Hypothalamus (tissue), 51 donors: ENCODE results near the gene TMEM125.

Experiments
- DNase-seq, 51 donors: peaks; one replicate each; lab custom pipeline; 2025; lab: John Stamatoyannopoulos, UW

TMEM125 gene

DNA sequence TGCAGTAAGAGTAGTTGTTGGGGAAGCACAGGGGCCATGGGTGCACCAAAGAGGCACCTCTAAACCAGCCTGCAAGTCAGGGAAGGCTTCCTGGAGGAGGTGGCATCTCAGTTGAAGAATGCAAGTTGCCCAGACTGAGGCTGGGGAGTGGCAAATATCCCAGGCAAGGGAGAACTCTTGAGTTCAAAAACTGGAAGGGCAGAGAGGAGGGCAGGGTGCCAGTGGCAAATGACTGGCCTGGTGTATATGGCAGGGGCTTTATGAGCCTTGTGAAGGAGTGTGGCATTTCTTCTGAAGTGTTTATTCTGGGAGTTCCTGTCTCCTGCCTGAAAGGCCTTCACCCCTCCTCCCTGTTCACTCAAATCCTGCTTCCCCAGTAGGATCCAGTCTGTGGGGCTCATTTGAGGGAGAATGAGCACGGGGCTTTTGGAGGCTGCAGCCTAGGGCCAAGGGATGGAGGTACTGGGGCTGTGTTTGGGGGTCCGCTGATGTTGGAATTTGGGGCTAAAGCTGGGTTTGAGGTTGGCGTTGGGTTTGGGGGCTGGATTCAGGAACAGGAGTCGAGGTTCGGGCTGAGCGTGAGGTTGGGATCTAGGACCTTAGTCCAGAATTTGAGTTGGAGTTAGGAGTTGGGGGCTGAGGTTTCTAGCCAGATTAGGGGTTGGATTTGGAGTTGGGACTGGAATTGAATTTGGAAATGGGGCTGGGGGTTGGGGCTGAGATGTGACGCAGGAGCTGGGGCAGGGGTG lies at the start of gene TMEM125:
Gene TMEM125 (plus strand): TSS at position 357 of the 749 bp plus-strand sequence. CDS start 2,740 bp downstream, outside the sequence.
- DNase-seq: no peak

DNA sequence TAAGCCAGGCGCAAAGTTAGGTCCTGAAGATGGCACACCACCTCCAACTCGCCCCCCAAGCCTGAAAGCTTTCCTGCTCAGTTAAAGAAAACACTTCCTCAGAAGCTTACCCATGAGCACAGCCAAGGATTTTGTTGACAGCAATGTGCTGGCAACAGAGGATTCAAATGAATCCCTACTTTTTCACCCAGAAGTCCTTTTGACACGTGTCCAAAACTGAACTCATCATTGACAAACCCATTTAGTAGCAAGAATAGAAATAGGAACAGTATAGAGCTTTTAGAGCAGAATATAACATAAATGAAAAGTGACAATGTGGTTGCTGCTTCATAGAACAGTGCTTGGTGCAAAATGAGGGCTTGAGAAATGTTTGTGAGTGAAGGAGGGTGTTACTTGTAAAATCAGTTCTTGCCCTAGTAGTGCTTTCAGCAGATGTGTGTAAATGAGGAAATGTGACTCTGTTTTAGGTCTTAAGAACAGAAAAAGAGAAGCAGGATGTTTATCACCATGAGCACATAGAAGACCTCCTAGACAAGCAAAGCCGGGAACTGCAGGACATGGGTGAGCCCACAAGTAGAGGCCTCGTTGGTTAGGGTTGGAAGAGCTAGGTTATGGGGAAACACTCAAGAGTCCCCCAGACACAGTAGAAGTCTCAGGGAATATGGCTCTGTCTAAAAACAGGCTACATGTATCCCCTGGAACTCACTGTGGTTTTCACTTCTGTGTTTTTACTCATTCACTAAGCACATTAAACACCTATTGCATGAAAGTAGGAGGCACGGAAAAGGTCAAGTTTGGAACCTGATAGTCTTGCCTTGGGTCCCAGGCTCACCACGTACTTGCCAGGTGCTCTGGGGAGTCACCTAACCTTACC lies 48.6 kb upstream of the TMEM125 start:
- no peak for DNase-seq

DNA sequence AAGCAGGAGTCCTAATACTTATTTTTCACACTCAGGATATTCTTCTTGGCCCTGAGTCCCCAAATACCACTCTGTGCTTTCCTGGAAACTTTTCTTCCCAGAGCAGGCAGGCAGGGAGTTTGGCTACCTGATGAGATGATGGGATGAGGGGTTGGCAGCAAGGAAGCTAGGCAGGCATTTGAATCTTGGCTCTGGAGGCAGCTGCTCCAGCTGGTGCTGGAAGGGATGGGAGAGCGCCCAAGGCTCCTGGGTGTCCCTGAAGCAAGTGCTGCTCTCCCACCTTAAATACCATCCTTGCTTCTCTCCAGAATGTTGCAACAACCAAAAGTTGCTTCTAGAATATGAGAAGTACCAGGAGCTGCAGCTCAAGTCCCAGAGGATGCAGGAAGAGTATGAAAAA lies 48.0 kb upstream of the TMEM125 start:
- DNase-seq: no peak

DNA sequence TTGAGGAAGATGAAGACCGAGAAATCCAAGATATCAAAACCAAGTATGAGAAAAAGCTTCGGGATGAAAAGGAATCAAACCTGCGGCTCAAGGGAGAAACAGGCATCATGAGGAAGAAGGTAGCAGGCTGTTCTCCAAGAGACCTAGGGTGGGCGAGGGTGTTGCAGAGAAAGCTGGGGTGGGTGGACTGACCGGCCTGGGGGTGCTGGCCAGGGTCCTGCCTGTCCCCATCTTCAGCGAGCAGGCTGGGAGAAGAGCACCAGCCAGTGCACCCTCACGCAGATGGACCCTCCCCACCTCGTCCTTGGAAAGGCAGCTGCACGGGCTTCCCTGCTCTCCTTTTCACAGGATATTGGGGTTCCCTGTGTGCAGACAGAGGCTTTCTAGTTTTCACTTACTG lies 46.9 kb upstream of the TMEM125 start:
- no peak for DNase-seq

DNA sequence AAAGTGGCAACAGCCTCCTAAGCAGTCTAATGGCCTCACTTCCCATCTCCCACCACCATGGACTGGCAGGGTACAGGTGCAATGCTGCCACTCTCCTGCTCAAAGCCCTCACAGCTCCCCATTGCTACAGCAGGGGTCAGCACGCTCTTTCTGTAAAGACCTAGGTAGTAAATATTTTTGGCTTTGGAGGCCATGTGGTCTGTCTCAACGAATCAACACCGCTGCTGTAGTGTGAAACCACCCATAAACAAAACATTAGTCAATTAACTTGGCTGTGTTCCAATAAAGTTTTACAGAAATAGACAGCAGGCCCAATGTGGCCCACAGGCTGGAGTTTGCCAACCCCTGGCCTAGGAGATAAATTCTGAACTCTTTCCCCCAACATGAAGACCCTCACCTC lies 44.6 kb upstream of the TMEM125 start:
- DNase-seq: no peak

DNA sequence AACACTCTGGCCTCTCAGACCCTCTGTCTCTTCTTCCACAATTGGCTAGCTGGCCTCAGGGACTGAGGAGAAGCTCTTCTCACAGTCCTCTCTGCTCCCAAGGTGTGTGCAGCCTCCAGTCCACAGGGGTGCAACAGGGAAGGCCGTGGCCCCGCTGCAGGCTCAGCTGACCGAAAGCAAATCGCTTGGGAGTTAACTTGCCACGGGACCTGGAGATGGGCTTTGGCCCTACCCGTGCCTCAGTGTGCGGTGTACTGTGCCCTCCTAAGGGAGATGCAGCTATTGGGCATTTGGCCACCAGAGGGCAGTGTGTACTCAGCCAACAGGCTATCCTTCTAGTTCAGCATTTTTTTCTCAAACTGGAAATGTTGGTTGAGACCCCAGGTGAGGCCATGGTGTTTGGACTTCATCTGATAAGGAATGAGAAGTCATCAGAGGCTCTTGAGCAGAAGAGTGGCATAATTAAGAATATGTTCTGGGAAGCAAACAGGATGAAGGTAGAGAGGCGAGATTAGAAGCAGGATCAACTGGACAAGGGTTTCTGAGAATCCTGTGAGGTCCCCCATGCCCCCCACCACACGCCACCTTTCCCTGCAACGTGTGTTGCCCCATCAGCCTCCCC lies 42.5 kb upstream of the TMEM125 start:
- peak in 49 of 51 donors; percentile 9 to 86 (median 64) for DNase-seq

DNA sequence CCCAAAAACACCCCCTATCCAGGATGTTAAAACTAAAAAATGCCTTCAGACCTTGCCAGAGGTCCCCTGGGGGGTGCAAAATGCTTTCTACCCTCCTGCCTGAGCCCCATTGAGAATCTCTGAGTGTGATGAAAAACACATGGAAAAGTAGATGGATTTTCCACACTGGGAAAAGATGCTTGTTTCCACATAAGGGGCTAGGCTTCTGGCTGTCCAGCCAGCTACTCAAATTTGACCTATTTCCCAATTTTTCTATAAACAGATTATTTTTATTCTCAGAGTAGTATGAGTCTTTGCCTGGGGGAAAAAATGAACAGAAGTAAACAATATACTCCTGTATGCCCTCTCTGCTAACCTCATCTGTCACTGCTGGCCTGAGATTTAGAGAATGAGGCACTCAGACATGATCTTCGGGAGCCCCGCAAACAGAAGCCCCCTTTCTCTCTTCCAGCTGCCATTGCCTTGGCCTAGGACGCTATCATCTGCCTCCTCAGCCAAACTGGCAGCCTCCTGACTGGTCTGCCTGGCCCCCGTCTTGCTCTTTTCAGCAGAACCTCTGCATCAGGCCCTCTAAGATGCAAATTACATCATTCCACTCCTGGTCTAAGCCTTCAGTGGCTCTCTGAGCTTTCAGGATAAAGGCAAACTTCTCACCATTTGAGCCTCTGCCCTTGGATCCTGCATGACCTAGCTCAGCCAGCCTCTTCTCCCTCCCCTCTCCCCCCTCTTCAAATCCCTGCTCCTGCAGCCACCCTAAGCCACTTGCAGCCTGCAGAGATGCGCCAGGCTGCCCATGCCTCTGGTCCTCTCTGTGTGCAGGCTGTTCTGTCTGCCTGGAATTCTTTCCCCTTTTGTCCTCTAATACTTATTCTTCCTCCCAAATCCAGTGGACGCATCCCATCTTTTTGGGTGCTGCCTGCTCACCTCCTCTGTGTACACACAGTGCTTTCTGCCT lies 39.7 kb upstream of the TMEM125 start:
- no peak for DNase-seq

DNA sequence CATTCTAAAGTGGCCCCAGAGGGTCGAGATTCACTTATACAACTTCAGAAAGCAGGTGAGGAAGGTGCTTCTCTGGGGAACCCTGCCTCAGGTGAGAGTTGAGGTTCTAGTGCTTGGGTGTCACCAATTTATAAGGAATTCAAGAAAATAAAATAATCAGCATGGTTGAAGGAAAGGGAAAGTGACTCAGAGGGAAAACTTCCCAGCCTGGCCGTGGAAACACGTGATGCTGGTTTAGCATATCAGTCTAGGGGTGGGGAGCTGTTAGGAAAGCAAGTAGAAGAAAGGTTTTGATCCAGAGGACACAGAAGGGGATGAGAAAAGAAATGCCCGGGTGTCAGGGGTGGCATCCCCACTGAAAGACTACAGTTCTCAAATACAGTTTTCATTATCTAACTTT lies 37.7 kb upstream of the TMEM125 start:
- DNase-seq: no peak

DNA sequence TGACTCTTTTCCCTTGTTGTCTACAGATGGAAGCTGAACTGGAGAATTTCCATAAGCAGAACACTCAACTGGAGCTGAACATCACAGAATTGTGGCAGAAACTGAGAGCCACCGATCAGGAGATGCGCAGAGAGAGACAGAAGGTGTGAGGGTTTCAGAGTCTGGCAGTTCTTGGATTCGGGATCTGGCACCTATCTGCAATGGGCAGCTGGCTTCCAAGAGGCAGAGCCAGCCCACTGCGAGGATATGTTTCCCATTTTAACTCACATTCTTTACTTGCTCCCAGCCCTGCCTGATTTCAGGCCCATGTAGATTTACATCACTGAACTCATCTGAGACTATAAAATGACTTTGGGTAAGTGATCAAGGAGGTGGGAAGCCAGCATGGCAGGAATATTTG lies 37.3 kb upstream of the TMEM125 start:
- peak in 1 of 51 donors; percentile 8 for DNase-seq

DNA sequence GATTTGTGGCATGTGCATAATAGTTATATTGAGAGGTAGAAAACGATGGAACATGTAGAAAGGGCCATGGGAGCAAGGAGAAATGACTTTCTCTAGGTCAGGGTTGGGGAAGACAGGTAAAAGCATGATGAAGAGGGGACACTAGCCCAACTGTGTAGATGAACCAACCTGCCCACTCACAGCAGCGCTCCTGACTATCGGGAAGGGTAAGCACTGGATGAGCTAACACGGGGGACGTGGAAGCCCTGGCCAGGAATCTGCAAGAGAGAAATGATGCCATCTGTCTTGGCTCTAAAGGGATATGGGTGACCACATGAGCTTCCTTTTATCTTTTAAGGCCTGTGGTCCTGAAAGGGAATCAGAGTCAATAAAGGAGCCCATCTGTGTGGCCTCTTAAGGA lies 36.2 kb upstream of the TMEM125 start:
- no peak for DNase-seq

DNA sequence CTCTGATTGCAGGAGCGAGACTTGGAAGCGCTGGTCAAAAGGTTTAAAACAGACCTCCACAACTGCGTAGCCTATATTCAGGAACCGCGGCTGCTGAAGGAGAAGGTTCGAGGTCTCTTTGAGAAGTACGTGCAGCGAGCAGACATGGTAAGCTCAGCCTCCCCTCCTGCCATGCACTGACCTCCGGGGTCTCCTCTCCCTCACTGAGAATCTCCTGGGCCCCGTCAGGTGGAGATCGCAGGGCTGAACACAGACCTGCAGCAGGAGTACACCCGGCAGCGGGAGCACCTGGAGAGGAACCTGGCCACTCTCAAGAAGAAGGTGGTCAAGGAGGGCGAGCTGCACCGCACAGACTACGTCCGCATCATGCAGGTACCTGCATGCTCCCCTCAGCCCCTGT lies 35.5 kb upstream of the TMEM125 start:
- no peak for DNase-seq

DNA sequence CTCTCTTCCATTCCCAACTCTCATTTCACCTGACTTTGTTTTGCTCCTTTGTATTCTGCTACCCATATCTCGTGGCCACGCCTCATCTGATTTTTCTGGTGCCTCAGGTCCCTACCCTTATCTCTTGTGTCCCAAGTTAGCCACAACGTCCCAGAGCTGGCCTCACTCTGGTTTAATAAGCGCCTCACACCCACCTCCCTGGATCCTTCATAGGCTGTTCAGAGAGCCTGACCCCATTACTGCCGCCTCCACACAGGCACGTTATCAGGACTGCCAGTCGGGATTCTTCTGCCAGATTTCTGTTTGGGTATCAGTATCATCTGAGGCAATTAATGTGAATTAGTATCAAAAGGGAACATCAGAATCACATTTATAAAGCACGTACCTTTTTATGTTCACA lies 34.7 kb upstream of the TMEM125 start:
- DNase-seq: no peak

DNA sequence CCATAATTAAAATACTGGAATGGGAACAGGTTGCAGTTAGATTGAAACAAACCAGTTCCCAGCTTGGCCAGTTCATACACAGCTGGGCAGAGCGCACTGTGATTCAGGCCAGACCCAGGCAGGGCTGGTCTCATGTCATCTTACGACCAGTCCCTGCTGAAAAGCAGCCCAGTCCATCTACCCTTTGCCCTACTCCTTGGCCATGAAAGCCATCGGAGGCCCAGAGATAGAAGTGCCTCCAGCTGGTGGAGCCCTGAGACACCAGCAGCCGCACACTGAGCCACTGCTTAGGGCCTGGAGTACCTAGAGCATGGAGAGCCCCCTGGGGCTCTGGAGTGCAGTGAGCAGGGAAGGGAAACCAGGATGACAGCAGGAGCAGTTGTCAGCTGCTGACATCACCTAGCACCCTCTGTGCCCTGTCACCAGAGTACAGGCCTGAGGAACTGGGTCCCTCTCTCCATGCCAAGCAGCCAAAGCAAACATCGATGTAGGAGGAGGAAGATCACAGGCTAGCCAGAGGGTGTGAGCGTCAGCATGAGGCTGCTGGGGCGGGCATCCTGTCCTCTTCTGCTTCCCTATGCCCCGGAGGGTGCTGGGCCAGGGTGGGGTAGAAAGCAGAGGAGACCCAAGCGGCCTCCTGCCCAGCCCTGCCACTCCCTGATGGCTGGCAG lies 34.2 kb upstream of the TMEM125 start:
- DNase-seq: no peak

DNA sequence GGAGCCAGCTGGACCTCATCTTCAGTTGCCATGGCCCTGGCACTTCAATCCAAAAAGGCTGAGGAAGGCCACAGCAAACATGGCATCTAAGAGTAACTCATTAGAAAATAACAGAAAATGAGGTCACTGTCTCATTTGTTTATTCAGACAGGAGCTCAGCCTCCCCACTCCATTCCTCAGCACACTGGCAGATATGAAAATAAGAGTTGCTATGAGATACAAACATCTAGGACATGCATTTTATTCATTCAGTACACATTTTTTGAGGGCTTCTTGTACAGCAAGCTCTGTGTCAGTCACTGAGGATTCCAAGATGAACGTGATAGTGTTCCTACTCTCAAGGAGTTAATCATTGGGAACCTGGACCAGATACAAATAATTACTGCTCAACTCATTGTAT lies 32.7 kb upstream of the TMEM125 start:
- DNase-seq: no peak

DNA sequence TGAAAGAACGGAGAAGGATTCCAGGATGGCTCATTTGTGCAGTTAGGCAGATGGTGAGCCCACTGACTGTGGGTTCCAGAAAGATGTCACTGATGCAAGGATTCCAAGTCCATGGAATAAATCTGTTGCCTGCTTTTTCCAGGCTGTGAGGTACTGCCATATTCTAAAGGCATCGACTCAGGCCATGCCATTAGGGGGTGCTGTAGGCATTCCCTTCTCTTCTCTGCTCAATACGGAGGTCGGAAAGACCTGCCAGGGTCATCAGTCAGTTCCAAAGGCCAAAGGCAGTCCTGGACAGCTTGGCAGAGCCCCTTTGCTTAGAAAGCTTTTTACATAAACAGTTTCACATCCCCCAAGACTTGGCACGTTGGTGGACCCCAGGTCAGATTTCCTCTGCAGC lies 31.7 kb upstream of the TMEM125 start:
- peak in 42 of 51 donors; percentile 4 to 82 (median 46) for DNase-seq

DNA sequence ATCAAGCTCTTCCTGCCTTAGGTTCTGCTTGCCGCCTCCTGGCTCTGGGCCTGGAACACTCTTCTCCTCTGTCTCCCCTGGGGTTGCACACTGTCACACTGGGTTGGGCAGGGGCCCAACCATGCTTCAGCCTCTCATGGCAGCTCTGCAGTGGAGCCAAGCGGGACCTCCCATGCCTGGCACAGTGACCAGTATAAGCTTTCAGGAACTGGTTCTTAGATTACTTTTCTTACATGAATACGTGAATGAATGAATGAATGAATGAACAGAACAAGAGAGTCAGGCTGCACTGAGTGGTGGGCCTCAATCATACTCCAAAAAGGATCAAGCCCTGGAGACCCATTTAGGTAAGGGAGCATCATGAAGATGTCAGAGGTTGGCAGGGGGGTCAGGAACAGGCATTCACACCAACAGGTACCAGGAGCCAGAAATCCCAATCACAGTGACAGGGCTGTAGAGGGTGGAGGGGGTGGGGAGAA lies 30.8 kb upstream of the TMEM125 start:
- no peak for DNase-seq

DNA sequence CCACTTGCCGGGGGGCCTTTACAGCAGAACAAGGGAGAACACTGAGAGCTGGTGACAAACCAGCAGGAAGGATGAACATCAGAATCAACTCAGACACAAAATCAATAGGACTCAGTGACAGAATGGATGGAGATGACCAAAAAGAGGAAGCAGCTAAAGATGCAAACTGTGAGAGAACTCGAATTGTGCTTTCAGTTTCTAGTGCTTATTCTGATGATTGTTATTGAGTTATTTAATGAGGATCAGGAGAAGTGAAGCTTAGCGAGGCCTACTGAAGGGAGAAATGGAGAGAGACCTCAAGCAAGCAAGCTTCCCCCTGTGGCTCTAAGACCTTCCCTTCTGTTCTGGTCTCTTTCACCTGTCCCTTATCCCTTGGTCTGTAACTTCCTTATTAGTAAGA lies 30.3 kb upstream of the TMEM125 start:
- no peak for DNase-seq

DNA sequence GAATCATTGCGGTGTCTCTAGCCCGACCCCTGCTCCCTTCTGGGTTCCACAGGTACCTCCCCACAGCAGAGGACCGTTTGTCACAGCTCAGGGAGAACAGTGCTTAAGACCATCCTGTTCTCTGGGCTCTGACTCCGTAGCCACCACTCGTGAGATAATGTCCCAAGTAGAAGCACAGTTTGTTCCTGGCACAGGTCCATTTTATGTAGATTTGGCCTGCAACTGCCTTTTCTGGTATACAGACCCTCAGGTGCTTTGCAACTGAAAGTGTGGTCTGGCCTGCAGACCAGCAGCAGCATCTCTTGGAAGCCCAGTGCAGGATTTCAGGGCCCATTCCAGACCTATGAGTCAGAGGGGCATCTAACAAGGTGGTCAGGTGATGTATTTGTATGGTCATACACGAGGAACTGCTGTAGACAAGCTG lies 28.4 kb upstream of the TMEM125 start:
- DNase-seq: no peak

DNA sequence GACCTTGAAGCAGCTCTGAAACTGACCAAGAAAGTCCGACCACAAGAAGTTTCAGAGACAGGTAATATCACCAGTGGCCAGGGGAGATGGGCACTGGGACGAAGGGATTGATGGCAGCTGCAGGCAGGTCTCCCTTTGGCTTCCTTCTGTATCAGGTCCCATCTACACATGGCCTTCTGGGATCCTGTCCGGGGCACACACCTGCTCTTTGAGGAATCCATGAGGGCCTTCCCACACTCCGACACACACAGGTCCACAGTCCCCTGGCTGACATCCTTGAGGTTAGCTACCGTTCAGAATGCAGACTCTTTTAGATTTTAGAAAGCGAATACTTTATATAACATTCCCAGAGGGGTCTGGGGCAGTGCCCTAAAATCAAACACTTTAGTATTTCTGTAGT lies 26.5 kb upstream of the TMEM125 start:
- no peak for DNase-seq
